Fibroblast of lung (primary cell): ENCODE results near the gene PRPF38A.

Source experiments
- EZH2 ChIP-seq: IDR thresholded peaks from 2 replicates; pipeline ENCODE4 v1.5.1; 2012; ENCODE audit warnings: low read length, control low read depth, mild to moderate bottlenecking; ENCODE audit errors: missing control alignments
- TF ChIP-seq, protein P1 (sequence below), 2 donors: IDR thresholded peaks in 1 of 2; conservative IDR thresholded peaks in 1 of 2; 1 replicate in 1 of 2; 2 replicates in 1 of 2; pipeline ENCODE4 v1.5.1; 2011 to 2012; ENCODE audit warnings: low read length in 2 of 2, control low read depth in 1 of 2, inconsistent platforms in 1 of 2, low read depth in 1 of 2, mild to moderate bottlenecking in 1 of 2

DNA sequence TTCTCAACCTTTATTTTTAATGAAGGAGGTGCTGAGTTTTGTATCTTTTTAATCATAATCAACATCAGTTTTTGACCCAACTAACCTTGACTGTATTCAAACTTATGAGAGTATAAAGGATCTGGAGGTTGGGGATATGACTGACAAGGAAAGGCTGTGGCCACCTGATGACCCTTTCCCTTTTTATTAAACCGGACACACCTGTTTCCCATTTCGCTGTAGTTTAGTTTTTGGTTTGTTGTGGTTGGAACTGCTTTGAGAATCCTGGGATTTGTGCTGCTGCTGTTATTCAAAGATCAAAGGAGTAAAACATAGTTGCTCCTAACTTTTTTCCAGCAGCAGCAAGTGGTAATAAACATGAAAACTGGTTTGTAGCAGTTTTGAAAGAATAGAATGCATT is 12.4 kb downstream of the PRPF38A start:
- TF ChIP-seq, protein P1, sequence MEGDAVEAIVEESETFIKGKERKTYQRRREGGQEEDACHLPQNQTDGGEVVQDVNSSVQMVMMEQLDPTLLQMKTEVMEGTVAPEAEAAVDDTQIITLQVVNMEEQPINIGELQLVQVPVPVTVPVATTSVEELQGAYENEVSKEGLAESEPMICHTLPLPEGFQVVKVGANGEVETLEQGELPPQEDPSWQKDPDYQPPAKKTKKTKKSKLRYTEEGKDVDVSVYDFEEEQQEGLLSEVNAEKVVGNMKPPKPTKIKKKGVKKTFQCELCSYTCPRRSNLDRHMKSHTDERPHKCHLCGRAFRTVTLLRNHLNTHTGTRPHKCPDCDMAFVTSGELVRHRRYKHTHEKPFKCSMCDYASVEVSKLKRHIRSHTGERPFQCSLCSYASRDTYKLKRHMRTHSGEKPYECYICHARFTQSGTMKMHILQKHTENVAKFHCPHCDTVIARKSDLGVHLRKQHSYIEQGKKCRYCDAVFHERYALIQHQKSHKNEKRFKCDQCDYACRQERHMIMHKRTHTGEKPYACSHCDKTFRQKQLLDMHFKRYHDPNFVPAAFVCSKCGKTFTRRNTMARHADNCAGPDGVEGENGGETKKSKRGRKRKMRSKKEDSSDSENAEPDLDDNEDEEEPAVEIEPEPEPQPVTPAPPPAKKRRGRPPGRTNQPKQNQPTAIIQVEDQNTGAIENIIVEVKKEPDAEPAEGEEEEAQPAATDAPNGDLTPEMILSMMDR (conservative IDR thresholded peaks at IDR 0.05 in 1 of 2, IDR thresholded peaks at IDR 0.05 in 1 of 2; ENCODE audit: low read depth in 1 of 2, low read length in 2 of 2): no peak
- no peak for TF ChIP-seq EZH2
